ENCODE data around the gene ATAD3C.

GRCh38 chr1:1489231-1489630 lies 39.7 kb downstream of the ATAD3C start:
- TF ChIP-seq POLR2A (IDR thresholded peaks at IDR 0.05; ENCODE audit: low read depth, low read length) (no peak), POLR2AphosphoS5 (IDR thresholded peaks at IDR 0.05; ENCODE audit: low read depth, low read length) (no peak), TAF1 (IDR thresholded peaks at IDR 0.05; ENCODE audit: borderline replicate concordance, low read depth, low read length) (no peak)

Measured in GM12892 (cell line).